ENCODE data around the gene PHETA2. TPM values are rescaled to one million over a fixed set of nuclear protein-coding genes. Genes with fewer than 3 reads are reported as not detected.

PHETA2 gene
- total and polyA plus RNA-seq, 2 of the 8 experiments (the other 6 are each of a cell fraction or from before 2014, with no cell fraction given) = 7.4 to 7.6 TPM

DNA sequence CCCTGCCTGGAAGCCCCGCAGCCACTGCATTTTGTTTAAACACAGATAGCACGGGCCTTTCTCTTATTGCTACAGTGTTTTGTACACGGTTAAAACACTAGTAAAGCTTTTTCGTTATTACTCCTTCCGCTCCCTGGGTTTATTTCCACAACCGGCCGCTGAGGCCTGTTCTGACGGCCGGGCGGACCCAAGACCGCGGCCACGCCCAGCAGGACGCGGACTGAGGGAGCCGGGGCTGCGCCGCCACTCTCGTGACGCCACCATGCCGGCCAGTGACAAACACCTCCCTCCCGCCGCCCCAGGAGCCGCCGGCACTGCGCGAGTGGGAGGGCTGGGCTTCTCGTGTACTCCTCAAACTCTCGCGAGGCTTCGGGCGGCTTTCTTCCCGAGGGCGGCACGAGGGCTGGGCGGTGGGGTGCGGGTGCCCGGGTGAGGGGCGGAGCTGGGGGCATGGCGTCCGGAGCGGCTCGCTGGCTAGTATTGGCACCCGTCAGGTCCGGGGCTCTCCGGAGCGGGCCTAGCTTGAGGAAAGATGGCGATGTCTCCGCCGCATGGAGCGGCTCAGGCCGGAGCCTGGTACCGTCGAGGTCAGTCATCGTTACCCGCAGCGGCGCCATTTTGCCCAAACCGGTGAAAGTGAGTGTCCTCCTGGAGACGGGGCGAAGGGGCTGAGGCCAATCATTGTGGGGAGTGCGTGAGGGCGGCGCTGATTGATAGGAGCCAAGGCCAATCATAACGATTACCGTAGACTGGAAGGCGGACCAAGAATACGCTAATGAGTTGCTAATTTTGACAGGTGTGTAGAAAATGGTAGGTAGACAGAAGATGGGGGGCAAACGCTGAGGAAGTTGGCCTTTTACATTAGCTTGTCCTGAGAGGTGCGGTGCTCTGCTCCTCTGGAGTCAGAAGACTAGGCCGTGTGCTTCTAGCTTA lies 5.5 kb downstream of the PHETA2 start, which contains the start of gene SMDT1 (continued):
- TF ChIP-seq TEAD4 (IDR thresholded peaks at IDR 0.05; ENCODE audit: low read depth, low read length) (no peak), FOSL1 (IDR thresholded peaks at IDR 0.05; ENCODE audit: insufficient read depth, low read depth, low read length) (no peak)

All from H1 (cell line).